Breast epithelium (tissue), 4 donors: ENCODE measurements around the gene PRR5L. TPM values are rescaled to one million over a fixed set of nuclear protein-coding genes. Genes with fewer than 3 reads are reported as not detected.

ENCODE experiments used
- DNase-seq, 2 donors: peaks; one replicate each; pipeline ENCODE4 v3.0.0-alpha.2; 2019; ENCODE audit warnings: low spot score in 2 of 2
- H3K27ac ChIP-seq, 2 donors: fragments of 200-600 bp; sonication (generic) in 1 of 2; one replicate each; pipeline ENCODE4 v1.5.1; 2016 to 2019; ENCODE audit warnings: mild to moderate bottlenecking in 1 of 2
- H3K27me3 ChIP-seq, 2 donors: fragments of 200-600 bp; sonication (generic) in 1 of 2; one replicate each; pipeline versions ENCODE4 v1.5.1 to v1.6.0; 2017 to 2019; ENCODE audit warnings: control low read depth in 1 of 2, mild to moderate bottlenecking in 1 of 2
- H3K36me3 ChIP-seq: fragments of 200-600 bp; one replicate; pipeline ENCODE4 v1.5.1; 2019
- H3K4me1 ChIP-seq, 2 donors: fragments of 200-600 bp; sonication (generic); one replicate each; pipeline ENCODE4 v1.5.1; 2016 to 2019; ENCODE audit warnings: control low read depth in 1 of 2
- H3K4me3 ChIP-seq, 3 donors: fragments of 200-600 bp; sonication (generic); 1 replicate in 2 of 3; 2 replicates in 1 of 3; pipeline ENCODE4 v1.5.1; 2016 to 2019; ENCODE audit warnings: mild to moderate bottlenecking in 3 of 3, moderate library complexity in 2 of 3
- H3K9me3 ChIP-seq, 2 donors: fragments of 200-600 bp; sonication (generic) in 1 of 2; one replicate each; pipeline ENCODE4 v1.5.1; 2016 to 2019; ENCODE audit warnings: control low read depth in 1 of 2
- CTCF ChIP-seq, 3 donors: fragments of 450-650 bp; IDR thresholded peaks; one replicate each; pipeline ENCODE4 v1.5.1; 2016 to 2017; ENCODE audit warnings: antibody characterized with exemption in 3 of 3, mild to moderate bottlenecking in 3 of 3, moderate library complexity in 3 of 3
- POLR2A ChIP-seq: fragments of 450-650 bp; IDR thresholded peaks from one replicate; pipeline ENCODE4 v1.6.1; 2016; ENCODE audit warnings: antibody characterized with exemption, mild to moderate bottlenecking, moderate library complexity
- POLR2AphosphoS5 ChIP-seq, 3 donors: sonication (generic); formaldehyde crosslinking; IDR thresholded peaks; one replicate each; pipeline ENCODE4 v1.6.1; 2017; ENCODE audit warnings: antibody characterized with exemption in 3 of 3
- intact Hi-C: fragments of 100-400 bp; cut with DNase I; formaldehyde crosslinking; loops from one replicate; pipeline ENCODE4 v1.15.1; 2023; ENCODE audit warnings: low total_unique reads
- total RNA-seq, 3 donors: library from RNA; depleted of rRNA; stranded (reverse); fragments of >200 nt; gene quantifications; one replicate each; pipeline ENCODE4 v1.1.0, GENCODE V29; 2016

The PRR5L gene
- total RNA-seq, 3 donors from 2014 or later = 5.6 to 16.1 (median 16.0) TPM

- no peaks in the 10 kb centered on the region for H3K36me3 ChIP-seq
- H3K9me3 ChIP-seq = no peaks in the 10 kb centered on the region
- peaks cover 0 to 12% of the 10 kb centered on the region in 2 donors for H3K27me3 ChIP-seq
- H3K4me1 ChIP-seq = no peaks in the 10 kb centered on the region
- H3K27ac ChIP-seq = peak overlapping the region; percentile 52 to 65
- H3K4me3 ChIP-seq = peak overlapping the region; percentile 61 to 66 (median 65)
- TF ChIP-seq POLR2A (no peak), CTCF (IDR thresholded peaks at IDR 0.05) (peak in 1 of 3 donors; percentile 13)
- intact Hi-C loops = no loop called here
- DNase-seq = no peak
These were observed 81.0 kb downstream of the PRR5L start for GRCh38 chr11:36376888-36377758.

- TF ChIP-seq POLR2AphosphoS5 (IDR thresholded peaks at IDR 0.05) (no peak), CTCF (IDR thresholded peaks at IDR 0.05) (no peak), POLR2A (no peak)
- Histone ChIP-seq H3K4me1 (no peaks in the 10 kb centered on the region), H3K27me3 (peaks cover 0 to 12% of the 10 kb centered on the region in 2 donors), H3K4me3 (peak overlapping the region; percentile 61 to 66 (median 65)), H3K9me3 (no peaks in the 10 kb centered on the region), H3K36me3 (no peaks in the 10 kb centered on the region), H3K27ac (peak overlapping the region; percentile 49 to 52)
- intact Hi-C loops = no loop called here
- DNase-seq = no peak
These were observed 81.9 kb downstream of the PRR5L start for GRCh38 chr11:36377759-36378564.

- no peaks in the 10 kb centered on the region for H3K9me3 ChIP-seq
- no peak overlapping the region for H3K27ac ChIP-seq
- TF ChIP-seq POLR2A = no peak
- no peak for TF ChIP-seq POLR2AphosphoS5 (IDR thresholded peaks at IDR 0.05)
- no peak for TF ChIP-seq CTCF (IDR thresholded peaks at IDR 0.05)
- intact Hi-C loops = no loop called here
- peaks cover 0 to 12% of the 10 kb centered on the region in 2 donors for H3K27me3 ChIP-seq
- H3K36me3 ChIP-seq = no peaks in the 10 kb centered on the region
- H3K4me3 ChIP-seq = no peak overlapping the region
- no peak for DNase-seq
- H3K4me1 ChIP-seq = no peaks in the 10 kb centered on the region
These were observed 83.6 kb downstream of the PRR5L start for GRCh38 chr11:36379653-36380052.

- DNase-seq = no peak
- H3K9me3 ChIP-seq = no peaks in the 10 kb centered on the region
- peaks cover 0 to 12% of the 10 kb centered on the region in 2 donors for H3K27me3 ChIP-seq
- intact Hi-C loops = no loop called here
- H3K4me3 ChIP-seq = no peak overlapping the region
- TF ChIP-seq CTCF (IDR thresholded peaks at IDR 0.05) = no peak
- TF ChIP-seq POLR2A = no peak
- no peak for TF ChIP-seq POLR2AphosphoS5 (IDR thresholded peaks at IDR 0.05)
- H3K36me3 ChIP-seq = no peaks in the 10 kb centered on the region
- H3K27ac ChIP-seq = no peak overlapping the region
- no peaks in the 10 kb centered on the region for H3K4me1 ChIP-seq
These were observed 84.4 kb downstream of the PRR5L start for GRCh38 chr11:36380296-36381014.
